ENCODE data around the gene MCRIP1.

MCRIP1 gene

GRCh38 chr17:81870131-81870980 is 37.3 kb upstream of the MCRIP1 start:
- no peak for TF ChIP-seq CTCF (IDR thresholded peaks at IDR 0.05; ENCODE audit: low read depth, low read length, missing control alignments)
- no peak for DNase-seq (ENCODE audit: low read depth)
- H3K4me3 ChIP-seq (ENCODE audit: low read depth, low read length) = peak overlapping the region; percentile 84
- in situ Hi-C loops (cut with HindIII; ENCODE audit: low sequenced_read_pairs) = no loop called here

- peak overlapping the region; percentile 84 for H3K4me3 ChIP-seq (ENCODE audit: low read depth, low read length)
- in situ Hi-C loops (cut with HindIII; ENCODE audit: low sequenced_read_pairs) = no loop called here
- peak; percentile 92 for TF ChIP-seq CTCF (IDR thresholded peaks at IDR 0.05; ENCODE audit: low read depth, low read length, missing control alignments)
- no peak for DNase-seq (ENCODE audit: low read depth)
Measured at GRCh38 chr17:81869221-81870130, 36.4 kb upstream of the MCRIP1 start.

- TF ChIP-seq CTCF (IDR thresholded peaks at IDR 0.05; ENCODE audit: low read depth, low read length, missing control alignments) = no peak
- no peak overlapping the region for H3K4me3 ChIP-seq (ENCODE audit: low read depth, low read length)
- in situ Hi-C loops (cut with HindIII; ENCODE audit: low sequenced_read_pairs) = no loop called here
- DNase-seq (ENCODE audit: low read depth) = no peak
Measured at GRCh38 chr17:81868674-81869220, 35.7 kb upstream of the MCRIP1 start.

GRCh38 chr17:81867991-81868673 is 35.0 kb upstream of the MCRIP1 start:
- H3K4me3 ChIP-seq (ENCODE audit: low read depth, low read length) = no peak overlapping the region
- no peak for DNase-seq (ENCODE audit: low read depth)
- no peak for TF ChIP-seq CTCF (IDR thresholded peaks at IDR 0.05; ENCODE audit: low read depth, low read length, missing control alignments)
- in situ Hi-C loops (cut with HindIII; ENCODE audit: low sequenced_read_pairs) = no loop called here

GRCh38 chr17:81867170-81867990 is 34.3 kb upstream of the MCRIP1 start:
- in situ Hi-C loops (cut with HindIII; ENCODE audit: low sequenced_read_pairs) = no loop called here
- H3K4me3 ChIP-seq (ENCODE audit: low read depth, low read length) = no peak overlapping the region
- no peak for TF ChIP-seq CTCF (IDR thresholded peaks at IDR 0.05; ENCODE audit: low read depth, low read length, missing control alignments)
- DNase-seq (ENCODE audit: low read depth) = no peak
